HG03097 (cell line): ENCODE measurements around the gene CFP.
"Not testable (repeated sequence)": the region's sequence is repeated elsewhere in the genome, so short reads cannot be mapped to it uniquely, and the experiment has no call there.

ENCODE experiments used
- ATAC-seq: cut with Tn5 transposase; IDR thresholded peaks from one replicate; pipeline ENCODE4 v1.9.1; 2021; ENCODE audit not compliant: unreplicated experiment, low FRiP score

The CFP gene

DNA sequence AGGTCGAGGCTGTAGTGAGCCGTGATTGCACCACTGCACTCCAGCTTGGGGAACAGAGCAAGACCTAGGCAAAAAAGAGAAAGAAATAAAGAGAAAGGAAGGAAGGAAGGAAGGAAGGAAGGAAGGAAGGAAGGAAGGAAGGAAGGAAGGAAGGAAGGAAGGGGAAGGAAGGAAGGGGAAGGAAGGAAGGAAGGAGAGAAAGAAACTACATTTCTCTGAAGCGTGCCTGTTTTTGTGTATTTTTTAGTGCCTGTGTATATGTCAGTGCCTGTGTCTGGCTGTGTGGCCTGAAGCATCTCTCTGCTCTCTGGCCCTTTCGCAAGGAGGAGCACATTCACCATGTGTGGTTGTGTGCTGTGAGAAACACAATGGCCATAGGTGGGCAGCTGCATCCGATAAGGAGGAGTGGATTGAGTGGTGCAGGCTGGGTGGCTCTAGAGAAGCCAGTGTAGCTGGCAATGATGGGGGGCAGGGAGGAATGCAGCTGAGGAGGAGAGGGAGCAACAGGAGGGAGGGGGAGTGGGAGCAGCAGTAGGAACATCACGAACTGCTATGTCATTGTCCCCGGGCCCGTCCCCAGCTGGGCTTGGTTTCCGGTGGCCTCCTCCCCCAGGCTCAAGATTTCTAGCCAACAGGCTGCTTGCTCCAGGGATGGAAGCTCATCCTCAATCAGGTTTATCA is 21.5 kb downstream of the CFP start:
- no peak for ATAC-seq

GRCh38 chrX:47607091-47607490 is 22.6 kb downstream of the CFP start:
- no peak for ATAC-seq

DNA sequence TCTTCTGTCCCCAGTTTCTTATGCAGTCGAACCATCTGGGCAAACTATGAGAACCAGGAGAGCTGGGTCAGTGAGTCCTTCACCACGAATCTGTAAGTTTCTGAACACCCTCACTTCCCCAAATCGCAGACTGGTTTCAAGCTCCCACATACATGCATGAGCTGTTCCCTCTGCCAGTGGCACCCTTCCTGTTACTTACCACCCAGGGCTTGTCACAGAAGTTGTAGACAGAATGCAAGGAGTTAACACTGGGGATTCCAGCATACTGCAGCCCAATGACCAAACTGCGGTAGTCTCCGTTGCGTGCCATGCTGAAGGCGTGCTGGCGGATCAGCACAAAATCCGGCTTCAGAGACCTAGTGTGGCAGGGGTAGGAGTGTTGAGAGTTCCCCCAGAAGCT is 24.7 kb downstream of the CFP start:
- no peak for ATAC-seq

GRCh38 chrX:47603125-47603524 is 26.6 kb downstream of the CFP start:
- ATAC-seq: not testable (repeated sequence)

DNA sequence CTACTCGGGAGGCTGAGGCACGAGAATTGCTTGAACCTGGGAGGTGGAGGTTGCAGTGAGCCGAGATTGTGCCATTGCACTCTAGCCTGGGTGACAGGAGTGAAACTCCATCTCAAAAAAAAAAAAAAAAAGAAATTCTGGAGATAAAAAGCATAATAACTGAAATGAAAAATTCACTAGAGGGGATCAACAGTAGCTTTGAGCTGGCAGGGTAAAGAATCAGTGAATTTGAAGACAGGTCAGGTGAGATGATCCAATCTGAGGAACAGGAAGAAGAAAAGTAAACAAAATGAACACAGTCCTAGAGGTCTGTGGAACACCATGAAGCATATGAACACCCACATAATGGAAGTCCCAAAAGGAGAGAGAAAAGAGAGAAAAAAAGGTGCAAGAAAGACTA is 32.5 kb downstream of the CFP start:
- no peak for ATAC-seq

DNA sequence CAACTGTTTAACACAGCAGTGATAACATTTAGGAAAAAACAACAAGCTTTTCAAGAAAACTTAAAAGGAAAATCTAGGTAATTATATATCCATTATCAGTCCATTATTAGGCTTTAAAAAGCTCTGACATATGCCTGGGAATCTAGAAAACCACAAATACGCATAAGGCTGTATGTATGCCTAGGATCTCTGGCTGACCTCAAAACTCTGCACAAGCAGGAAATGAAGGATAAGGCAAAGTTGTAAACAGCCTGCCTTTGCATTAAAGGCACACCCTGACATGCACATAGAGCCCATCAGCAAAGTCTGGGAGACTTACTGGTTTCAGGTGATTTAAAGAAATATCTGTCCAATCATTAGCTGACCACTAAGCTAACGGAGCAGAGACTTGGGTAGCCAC is 33.5 kb downstream of the CFP start:
- ATAC-seq: no peak

GRCh38 chrX:47595716-47596251 is 33.9 kb downstream of the CFP start:
- ATAC-seq: no peak

GRCh38 chrX:47593522-47593921 is 36.2 kb downstream of the CFP start:
- ATAC-seq: no peak

GRCh38 chrX:47590984-47591383 is 38.7 kb downstream of the CFP start:
- ATAC-seq: no peak

- ATAC-seq: no peak
Measured at GRCh38 chrX:47587906-47588735, 41.6 kb downstream of the CFP start.

DNA sequence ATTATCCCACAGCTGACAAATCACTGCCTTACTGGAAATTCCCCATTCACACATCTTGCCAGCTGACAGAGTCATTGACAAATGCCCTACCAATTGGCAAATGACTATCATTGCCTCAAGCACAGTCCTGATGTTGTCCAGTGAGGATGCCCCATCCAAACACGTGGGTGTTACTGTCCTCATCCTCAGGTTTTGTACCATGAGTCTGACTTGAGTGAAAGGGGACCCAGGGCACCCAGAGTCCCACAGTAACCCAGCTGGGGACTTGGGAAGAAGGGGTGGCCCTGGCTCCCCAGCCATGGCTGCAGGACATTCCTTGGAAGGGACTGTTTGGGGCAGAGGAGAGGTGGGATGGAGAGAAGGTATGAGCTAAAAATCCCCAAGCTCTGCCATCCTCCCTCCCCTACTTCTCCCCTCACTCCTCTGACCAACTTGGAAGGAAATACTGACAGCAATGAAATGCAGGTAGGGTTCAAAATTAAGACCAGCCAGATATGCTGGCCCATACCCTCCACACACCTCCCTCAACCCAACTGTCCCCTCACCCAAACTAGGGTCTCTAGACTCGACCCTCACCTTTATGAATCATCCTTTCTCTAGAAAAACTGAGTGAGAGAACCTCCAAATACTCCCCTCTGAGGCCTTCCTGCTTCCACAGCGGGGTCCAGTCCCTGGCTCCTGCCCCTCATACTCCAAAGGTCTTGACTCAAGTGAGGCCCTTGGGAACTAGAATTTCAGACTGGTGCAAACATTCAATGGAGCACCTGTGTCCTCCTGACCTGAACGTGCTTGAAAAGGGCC is 42.4 kb downstream of the CFP start:
- ATAC-seq: no peak

- ATAC-seq: no peak
Measured at GRCh38 chrX:47586043-47586787, 43.5 kb downstream of the CFP start.

- ATAC-seq: no peak
Measured at GRCh38 chrX:47585273-47585672, 44.5 kb downstream of the CFP start.

DNA sequence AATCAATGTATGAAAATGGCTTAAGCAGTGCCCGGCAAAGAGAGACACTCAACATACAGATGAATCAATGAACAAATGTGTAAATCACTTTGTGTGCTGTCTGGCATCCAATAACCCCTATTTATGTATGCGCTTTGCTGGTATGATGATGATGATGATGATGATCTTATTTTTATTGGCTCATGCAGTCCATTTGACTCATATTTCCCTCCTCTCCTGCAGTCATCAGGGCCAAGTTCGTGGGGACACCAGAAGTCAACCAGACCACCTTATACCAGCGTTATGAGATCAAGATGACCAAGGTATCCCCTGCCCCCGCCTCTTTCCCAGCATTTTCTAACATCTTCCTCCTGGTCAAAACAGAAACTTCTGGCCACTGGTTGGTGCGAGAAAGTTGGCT is 45.0 kb downstream of the CFP start:
- no peak for ATAC-seq

DNA sequence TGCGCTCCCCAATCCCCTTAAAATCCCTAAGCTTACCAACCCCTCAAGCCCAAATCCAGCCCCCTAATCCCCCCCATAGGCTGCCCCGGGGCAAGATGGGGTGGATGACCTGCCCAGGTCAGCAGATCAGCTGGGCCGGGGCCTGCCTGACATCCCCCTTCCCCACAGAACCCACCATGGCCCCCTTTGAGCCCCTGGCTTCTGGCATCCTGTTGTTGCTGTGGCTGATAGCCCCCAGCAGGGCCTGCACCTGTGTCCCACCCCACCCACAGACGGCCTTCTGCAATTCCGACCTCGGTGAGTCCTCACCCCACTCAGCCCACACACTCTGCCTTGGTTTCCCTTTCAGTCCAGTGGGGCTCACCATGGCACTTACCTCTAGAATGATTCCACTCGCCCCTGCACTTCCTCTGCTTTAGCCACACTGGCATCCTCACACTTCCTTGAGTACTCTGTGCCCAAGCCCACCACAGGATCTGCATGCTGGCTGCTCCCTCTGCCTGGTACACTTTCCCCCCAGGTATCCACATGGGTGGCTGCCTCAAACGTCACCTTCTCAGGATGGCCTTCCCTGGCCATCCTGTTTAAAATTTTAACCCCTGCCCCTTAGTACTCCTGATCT is 46.4 kb downstream of the CFP start:
- ATAC-seq: no peak

DNA sequence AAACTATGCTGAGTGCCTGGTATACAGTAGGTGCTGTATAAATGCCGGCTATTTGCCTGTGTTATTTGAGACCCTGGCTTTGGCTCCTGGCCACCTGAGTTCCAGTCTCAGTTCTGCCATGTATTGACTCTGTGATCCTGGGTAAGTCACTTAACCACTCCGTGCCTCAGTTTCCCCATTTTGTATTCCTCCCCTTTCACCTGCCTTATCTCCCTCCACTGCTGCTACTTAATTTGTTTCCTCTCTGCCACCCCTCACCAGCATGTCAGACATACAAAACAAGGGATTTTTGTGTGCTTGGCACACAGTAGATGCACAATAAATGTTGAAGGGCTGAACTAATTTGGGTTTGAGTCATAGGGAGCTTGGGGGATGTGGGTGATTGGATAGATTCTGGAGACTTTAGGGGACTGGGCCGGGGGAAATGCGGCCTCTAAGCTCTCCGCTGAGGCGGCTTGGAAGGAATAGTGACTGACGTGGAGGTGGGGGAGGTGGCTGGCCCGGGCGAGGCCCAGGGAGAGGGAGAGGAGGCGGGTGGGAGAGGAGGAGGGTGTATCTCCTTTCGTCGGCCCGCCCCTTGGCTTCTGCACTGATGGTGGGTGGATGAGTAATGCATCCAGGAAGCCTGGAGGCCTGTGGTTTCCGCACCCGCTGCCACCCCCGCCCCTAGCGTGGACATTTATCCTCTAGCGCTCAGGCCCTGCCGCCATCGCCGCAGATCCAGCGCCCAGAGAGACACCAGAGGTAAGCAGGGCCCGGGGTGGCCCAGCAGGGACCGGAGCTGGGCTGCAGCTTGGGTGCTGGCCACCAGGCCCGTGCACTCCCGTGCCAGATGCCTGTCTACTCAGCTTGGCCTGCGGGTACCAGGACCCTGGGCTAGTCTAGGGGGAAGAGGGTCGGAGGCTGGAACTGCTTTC is 47.7 kb downstream of the CFP start, which contains the start of gene TIMP1:
TSS of gene TIMP1 (plus strand) at position 706 of the 917 bp plus-strand sequence. CDS start 980 bp downstream, outside the sequence.
- peak; percentile 68 for ATAC-seq

GRCh38 chrX:47579537-47579936 is 50.2 kb downstream of the CFP start:
- no peak for ATAC-seq

DNA sequence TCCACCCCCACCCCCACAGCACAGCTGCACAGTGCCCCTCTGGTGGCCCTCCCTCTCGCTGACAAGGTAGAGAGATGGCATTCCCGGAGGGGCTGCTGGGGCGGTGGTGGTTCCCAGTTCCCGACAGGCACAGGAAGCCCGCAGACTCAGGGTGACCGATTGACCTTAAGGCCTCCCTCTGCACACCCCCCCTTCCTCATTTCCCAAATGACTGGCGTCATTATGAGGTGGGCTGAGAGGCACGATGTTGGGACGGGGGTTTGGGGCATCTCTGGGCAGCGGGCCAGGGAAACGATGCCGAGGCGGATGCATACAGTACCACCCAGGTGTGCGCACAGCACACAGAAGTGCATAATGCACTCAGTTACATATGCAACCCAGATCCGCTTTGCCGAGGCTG is 51.0 kb downstream of the CFP start:
- no peak for ATAC-seq

GRCh38 chrX:47577901-47578300 is 51.8 kb downstream of the CFP start:
- no peak for ATAC-seq
